HG02623 (cell line): ENCODE measurements around the gene HNRNPM.
"Not testable (repeated sequence)": the region's sequence is repeated elsewhere in the genome, so short reads cannot be mapped to it uniquely, and the experiment has no call there.

Source experiments
- ATAC-seq: cut with Tn5 transposase; IDR thresholded peaks from one replicate; pipeline ENCODE4 v1.9.1; 2021; ENCODE audit warnings: moderate library complexity; ENCODE audit not compliant: unreplicated experiment

The HNRNPM gene

GRCh38 chr19:8506402-8506957 lies 61.7 kb downstream of the HNRNPM start:
- ATAC-seq, result no peak

- no peak for ATAC-seq
Measured at GRCh38 chr19:8510589-8511115, 65.9 kb downstream of the HNRNPM start.

- ATAC-seq, result no peak
Measured at GRCh38 chr19:8511573-8512101, 66.9 kb downstream of the HNRNPM start.

GRCh38 chr19:8512115-8512967 lies 67.6 kb downstream of the HNRNPM start:
- ATAC-seq, result no peak

- ATAC-seq, result no peak
Measured at GRCh38 chr19:8513036-8513686, 68.4 kb downstream of the HNRNPM start.

GRCh38 chr19:8513687-8514504 lies 69.1 kb downstream of the HNRNPM start, which contains the start of gene ZNF414:
Gene ZNF414, minus strand, starts transcription at chr19:8514167. Its CDS starts 121 bp downstream, at chr19:8514046.
- peak; percentile 86 for ATAC-seq

GRCh38 chr19:8514505-8515009 lies 69.8 kb downstream of the HNRNPM start:
- not testable (repeated sequence) for ATAC-seq

GRCh38 chr19:8515317-8515716 lies 70.5 kb downstream of the HNRNPM start:
- no peak for ATAC-seq

- ATAC-seq, result no peak
Measured at GRCh38 chr19:8517551-8518442, 73.0 kb downstream of the HNRNPM start.

GRCh38 chr19:8518536-8518935 lies 73.8 kb downstream of the HNRNPM start:
- ATAC-seq, result no peak

- ATAC-seq, result no peak
Measured at GRCh38 chr19:8519388-8519787, 74.6 kb downstream of the HNRNPM start.

GRCh38 chr19:8525401-8525684 lies 80.6 kb downstream of the HNRNPM start:
- ATAC-seq, result no peak

- ATAC-seq, result no peak
Measured at GRCh38 chr19:8526345-8527091, 81.7 kb downstream of the HNRNPM start.

- no peak for ATAC-seq
Measured at GRCh38 chr19:8528500-8528899, 83.7 kb downstream of the HNRNPM start.

GRCh38 chr19:8529369-8530006 lies 84.7 kb downstream of the HNRNPM start:
- ATAC-seq, result no peak

- no peak for ATAC-seq
Measured at GRCh38 chr19:8530061-8530679, 85.4 kb downstream of the HNRNPM start.

- ATAC-seq, result no peak
Measured at GRCh38 chr19:8531470-8531869, 86.7 kb downstream of the HNRNPM start.

GRCh38 chr19:8532225-8532624 lies 87.5 kb downstream of the HNRNPM start:
- ATAC-seq, result no peak
